HUES48 (cell line): ENCODE data around the gene PLCL1.

ENCODE experiments used
- H3K27ac ChIP-seq: one replicate; pipeline ENCODE4 v1.7.0; 2013; ENCODE audit warnings: low read depth, low read length, inconsistent platforms
- H3K27me3 ChIP-seq: 2 replicates; pipeline ENCODE4 v1.6.1; 2013; ENCODE audit warnings: mild to moderate bottlenecking, low read length; ENCODE audit not compliant: control insufficient read depth, insufficient read depth
- H3K36me3 ChIP-seq: 2 replicates; pipeline ENCODE4 v1.6.1; 2013; ENCODE audit warnings: low read length; ENCODE audit not compliant: control insufficient read depth, insufficient read depth
- H3K4me1 ChIP-seq: 2 replicates; pipeline ENCODE4 v1.6.1; 2013; ENCODE audit warnings: mild to moderate bottlenecking, low read length; ENCODE audit not compliant: control insufficient read depth, insufficient read depth
- H3K4me3 ChIP-seq: 2 replicates; pipeline ENCODE4 v1.5.1; 2013; ENCODE audit warnings: mild to moderate bottlenecking, low read depth, low read length
- H3K9ac ChIP-seq: 2 replicates; pipeline ENCODE4 v1.6.1; 2013; ENCODE audit warnings: mild to moderate bottlenecking, low read depth, low read length, moderate library complexity
- H3K9me3 ChIP-seq: 2 replicates; pipeline ENCODE4 v1.6.1; 2013; ENCODE audit warnings: low read length; ENCODE audit not compliant: control insufficient read depth, insufficient read depth

Gene PLCL1

DNA sequence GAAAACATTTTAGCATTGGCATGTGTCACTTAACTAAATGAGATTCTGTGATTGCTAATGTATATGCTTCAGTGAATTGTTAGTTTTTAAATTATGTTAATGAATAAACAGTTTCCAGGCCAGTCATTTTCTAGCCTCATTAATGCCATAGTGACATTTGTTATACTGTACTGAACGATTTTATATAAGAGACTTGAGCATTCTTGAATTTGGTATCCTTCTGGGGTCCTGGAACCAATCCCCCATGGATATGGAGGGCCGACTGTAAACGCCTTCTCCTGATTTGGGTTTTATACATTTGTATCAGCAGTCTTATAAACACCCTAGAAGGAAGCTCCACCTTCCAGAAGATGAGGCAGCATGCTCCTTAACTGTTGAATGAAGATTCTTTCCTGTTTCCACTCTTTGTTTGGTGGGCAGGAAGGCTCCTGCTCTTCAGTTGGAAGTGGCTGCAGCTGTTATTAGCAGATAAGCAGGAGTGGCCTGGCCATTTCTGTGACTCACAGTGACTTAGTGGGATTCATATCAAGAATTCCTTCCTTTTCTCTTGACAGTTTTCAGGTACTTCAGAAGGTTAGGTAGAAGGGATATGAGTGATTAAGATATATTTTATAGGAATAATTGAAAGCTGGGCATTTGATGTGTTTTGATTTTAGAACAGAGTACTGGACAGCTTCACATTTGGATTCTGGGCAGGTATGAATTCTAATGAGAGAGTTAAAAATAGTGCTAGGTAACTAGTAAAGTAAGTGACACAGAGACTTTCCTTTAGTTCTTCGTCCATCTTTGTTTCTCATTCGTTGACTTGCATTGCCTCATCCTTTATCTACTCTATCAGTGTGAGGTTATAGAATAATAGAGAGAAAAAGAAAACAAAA is 124.9 kb downstream of the PLCL1 start:
- Histone ChIP-seq H3K27ac (no peak overlapping the region), H3K27me3 (no peaks in the 10 kb centered on the region), H3K9ac (no peak overlapping the region), H3K4me3 (no peak overlapping the region), H3K4me1 (no peaks in the 10 kb centered on the region), H3K9me3 (no peaks in the 10 kb centered on the region), H3K36me3 (no peaks in the 10 kb centered on the region)

DNA sequence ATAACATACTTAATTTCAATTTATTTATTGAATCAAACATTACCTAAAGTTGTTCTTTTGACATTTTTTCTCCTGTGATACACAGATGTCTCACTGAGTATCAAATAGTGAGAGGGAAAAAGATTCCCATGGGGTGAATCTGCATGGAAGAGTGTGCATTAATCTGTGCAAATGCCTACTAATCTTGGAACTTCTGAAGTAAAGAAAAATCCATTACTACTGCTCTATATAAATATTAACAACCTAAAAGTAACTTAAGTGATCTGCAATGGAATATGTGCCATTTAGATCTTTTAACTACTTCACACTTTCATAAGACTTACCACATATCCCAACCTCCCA is 125.5 kb downstream of the PLCL1 start:
- no peaks in the 10 kb centered on the region for H3K27me3 ChIP-seq
- no peak overlapping the region for H3K27ac ChIP-seq
- no peak overlapping the region for H3K9ac ChIP-seq
- H3K4me3 ChIP-seq: no peak overlapping the region
- no peaks in the 10 kb centered on the region for H3K36me3 ChIP-seq
- H3K4me1 ChIP-seq: no peaks in the 10 kb centered on the region
- no peaks in the 10 kb centered on the region for H3K9me3 ChIP-seq

DNA sequence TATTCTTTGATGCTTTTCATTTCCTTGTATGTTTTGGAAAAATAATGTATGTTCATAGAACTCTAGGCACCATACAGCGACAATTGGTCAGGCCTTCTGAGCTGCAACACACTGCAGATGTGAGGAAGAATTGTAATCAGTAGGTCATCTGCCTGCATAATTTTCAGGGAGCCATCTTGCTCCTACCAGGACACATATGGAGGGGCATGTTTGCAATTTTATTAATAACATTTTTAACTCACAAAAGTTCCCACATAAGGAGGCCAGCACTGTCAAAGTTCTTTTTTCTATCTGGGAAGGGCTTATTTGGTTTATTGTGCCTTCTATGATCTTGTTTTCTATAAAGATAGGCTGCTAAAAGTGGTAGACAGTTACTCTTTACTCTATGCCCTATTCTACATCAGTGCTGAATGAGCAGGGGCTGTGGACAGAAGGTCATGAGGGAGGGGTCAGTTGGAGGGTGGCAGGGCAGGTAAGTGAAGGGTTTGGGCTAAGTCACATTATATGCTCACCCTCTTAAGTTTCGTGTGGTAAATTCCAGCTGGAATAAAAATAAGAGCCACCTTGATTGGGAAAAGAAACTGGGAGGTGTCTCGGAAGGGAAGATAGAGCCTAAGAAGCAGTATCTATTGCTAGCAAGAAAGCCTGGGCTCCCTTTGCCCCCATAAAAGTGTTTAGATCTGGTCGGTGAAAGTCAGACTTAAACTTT is 126.3 kb downstream of the PLCL1 start:
- H3K36me3 ChIP-seq: no peaks in the 10 kb centered on the region
- H3K4me1 ChIP-seq: no peaks in the 10 kb centered on the region
- H3K9me3 ChIP-seq: no peaks in the 10 kb centered on the region
- no peak overlapping the region for H3K9ac ChIP-seq
- no peak overlapping the region for H3K27ac ChIP-seq
- no peak overlapping the region for H3K4me3 ChIP-seq
- no peaks in the 10 kb centered on the region for H3K27me3 ChIP-seq

GRCh38 chr2:197931661-197932312 is 127.4 kb downstream of the PLCL1 start:
- Histone ChIP-seq H3K4me1 (no peaks in the 10 kb centered on the region), H3K9ac (no peak overlapping the region), H3K9me3 (no peaks in the 10 kb centered on the region)

GRCh38 chr2:197932374-197932773 is 128.0 kb downstream of the PLCL1 start:
- no peaks in the 10 kb centered on the region for H3K9me3 ChIP-seq
- H3K9ac ChIP-seq: no peak overlapping the region
- no peaks in the 10 kb centered on the region for H3K36me3 ChIP-seq
- no peak overlapping the region for H3K27ac ChIP-seq
- no peaks in the 10 kb centered on the region for H3K27me3 ChIP-seq
- no peaks in the 10 kb centered on the region for H3K4me1 ChIP-seq
- H3K4me3 ChIP-seq: no peak overlapping the region

More at GRCh38 chr2:197931661-197932312, 127.4 kb downstream of the PLCL1 start:
- Histone ChIP-seq H3K27ac (no peak overlapping the region), H3K36me3 (no peaks in the 10 kb centered on the region), H3K27me3 (no peaks in the 10 kb centered on the region), H3K4me3 (no peak overlapping the region)

- H3K36me3 ChIP-seq: no peaks in the 10 kb centered on the region
- H3K4me3 ChIP-seq: no peak overlapping the region
- no peaks in the 10 kb centered on the region for H3K4me1 ChIP-seq
Observed at GRCh38 chr2:197934261-197934933, 130.0 kb downstream of the PLCL1 start.

GRCh38 chr2:197934934-197935289 is 130.5 kb downstream of the PLCL1 start:
- no peaks in the 10 kb centered on the region for H3K27me3 ChIP-seq
- no peak overlapping the region for H3K9ac ChIP-seq
- no peak overlapping the region for H3K27ac ChIP-seq
- no peaks in the 10 kb centered on the region for H3K9me3 ChIP-seq
- no peaks in the 10 kb centered on the region for H3K36me3 ChIP-seq
- H3K4me1 ChIP-seq: no peaks in the 10 kb centered on the region
- H3K4me3 ChIP-seq: no peak overlapping the region

More at GRCh38 chr2:197934261-197934933, 130.0 kb downstream of the PLCL1 start:
- Histone ChIP-seq H3K27ac (no peak overlapping the region), H3K27me3 (no peaks in the 10 kb centered on the region), H3K9me3 (no peaks in the 10 kb centered on the region), H3K9ac (no peak overlapping the region)

DNA sequence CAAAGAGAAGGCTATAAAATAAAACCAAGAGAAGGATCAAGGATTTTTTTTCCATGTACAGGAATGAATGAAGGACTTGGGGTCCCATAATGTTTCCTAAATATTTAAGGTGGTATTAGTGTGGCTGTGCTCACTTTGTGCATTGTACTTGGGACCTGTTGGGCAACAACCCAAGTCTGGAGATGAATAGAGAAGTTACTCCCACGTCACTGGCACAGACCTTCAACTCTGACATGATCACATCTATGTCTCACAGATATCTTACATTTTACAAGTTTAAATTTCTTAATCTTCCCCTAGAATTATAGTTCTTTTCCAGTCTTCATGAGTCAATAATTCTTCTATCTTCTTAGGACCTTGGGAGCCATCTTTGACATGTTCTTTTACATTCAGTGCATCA is 133.4 kb downstream of the PLCL1 start:
- Histone ChIP-seq H3K9me3 (no peaks in the 10 kb centered on the region), H3K4me3 (no peak overlapping the region), H3K4me1 (peaks cover 8% of the 10 kb centered on the region), H3K27me3 (no peaks in the 10 kb centered on the region), H3K36me3 (no peaks in the 10 kb centered on the region), H3K9ac (no peak overlapping the region), H3K27ac (no peak overlapping the region)

- Histone ChIP-seq H3K4me3 (no peak overlapping the region), H3K4me1 (peaks cover 8% of the 10 kb centered on the region), H3K27ac (no peak overlapping the region), H3K9me3 (no peaks in the 10 kb centered on the region), H3K36me3 (no peaks in the 10 kb centered on the region), H3K9ac (no peak overlapping the region), H3K27me3 (no peaks in the 10 kb centered on the region)
Observed at GRCh38 chr2:197938555-197938954, 134.2 kb downstream of the PLCL1 start.

DNA sequence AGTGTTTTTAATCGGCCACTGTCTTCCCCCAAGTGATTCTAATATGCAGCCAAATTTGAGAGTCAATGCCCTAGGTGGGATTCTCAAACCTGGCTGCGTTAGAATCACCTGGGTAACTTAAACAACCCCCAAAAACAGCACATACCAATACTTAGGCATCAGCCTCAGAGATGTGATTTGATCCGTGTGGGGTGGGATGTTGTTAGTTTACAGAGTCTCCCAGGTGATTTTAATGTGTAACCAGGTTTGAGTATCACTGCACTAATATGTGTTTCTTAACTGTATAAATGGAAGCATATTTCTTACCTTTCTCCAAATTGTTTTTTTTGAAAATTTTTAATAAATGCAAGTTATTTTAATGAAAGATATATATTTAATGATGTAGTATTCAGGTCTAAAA is 135.4 kb downstream of the PLCL1 start:
- H3K9ac ChIP-seq: no peak overlapping the region
- H3K27me3 ChIP-seq: no peaks in the 10 kb centered on the region
- H3K9me3 ChIP-seq: no peaks in the 10 kb centered on the region
- no peaks in the 10 kb centered on the region for H3K36me3 ChIP-seq
- H3K4me3 ChIP-seq: no peak overlapping the region
- H3K27ac ChIP-seq: no peak overlapping the region
- peaks cover 8% of the 10 kb centered on the region for H3K4me1 ChIP-seq
